Embryonic facial prominence (tissue), 1 donor: ENCODE measurements around the gene DGKI.
A peak's percentile ranks its signal among the peaks of the same experiment; 100 is the strongest.
"Not testable (repeated sequence)": the region's sequence is repeated elsewhere in the genome, so short reads cannot be mapped to it uniquely, and the experiment has no call there.

Experiments used
- DNase-seq: peaks from one replicate; pipeline ENCODE4 v3.0.0-alpha.2; 2016; ENCODE audit errors: extremely low spot score

The DGKI gene

DNA sequence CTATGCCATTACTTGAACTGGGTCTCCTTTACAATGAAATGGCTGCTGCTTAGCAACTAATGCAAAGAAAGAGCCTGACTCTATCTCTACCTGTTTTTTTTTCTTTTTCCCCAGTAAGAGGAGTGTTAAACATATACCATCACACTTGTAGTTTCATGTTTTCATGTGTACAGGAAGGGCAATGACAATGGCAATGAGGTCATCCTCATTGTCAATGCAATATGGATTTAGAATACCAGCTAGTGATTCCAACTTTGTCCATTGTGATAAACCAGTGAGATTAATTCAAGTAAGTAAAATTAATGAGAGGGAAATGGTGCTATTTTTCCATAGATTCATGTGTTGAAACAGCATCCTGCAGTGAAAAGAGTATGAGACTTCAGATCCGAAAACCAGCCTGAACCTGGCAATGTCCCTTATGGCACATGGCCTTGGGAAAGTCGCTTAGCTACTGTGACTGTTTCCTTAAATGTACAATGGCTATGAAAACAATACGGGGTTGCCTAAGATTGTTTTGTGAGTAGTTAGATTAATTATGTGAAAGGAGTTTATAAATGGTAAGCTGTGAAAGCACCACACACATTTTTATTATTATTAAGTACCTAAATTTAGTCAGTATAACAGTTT, 11.2 kb downstream of the DGKI start:
- DNase-seq = no peak

DNA sequence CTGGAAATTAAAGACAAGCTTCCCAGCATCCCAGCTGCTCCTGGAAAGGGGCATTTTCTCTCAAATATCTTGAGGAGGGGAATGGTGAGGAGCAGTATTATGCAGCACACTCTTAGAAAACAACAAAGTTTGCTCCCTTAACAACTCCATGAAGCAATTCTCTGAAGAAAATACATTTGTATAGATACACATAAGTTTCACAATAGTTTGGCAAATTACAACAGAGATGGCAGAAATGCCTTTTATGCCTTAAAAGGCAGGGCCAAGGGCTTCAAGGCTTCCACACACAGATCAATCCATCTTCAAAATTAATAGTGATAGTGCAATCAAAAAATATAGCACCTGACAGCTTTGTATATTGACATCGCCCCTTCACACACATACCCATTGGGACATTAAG, 12.2 kb downstream of the DGKI start:
- no peak for DNase-seq

DNA sequence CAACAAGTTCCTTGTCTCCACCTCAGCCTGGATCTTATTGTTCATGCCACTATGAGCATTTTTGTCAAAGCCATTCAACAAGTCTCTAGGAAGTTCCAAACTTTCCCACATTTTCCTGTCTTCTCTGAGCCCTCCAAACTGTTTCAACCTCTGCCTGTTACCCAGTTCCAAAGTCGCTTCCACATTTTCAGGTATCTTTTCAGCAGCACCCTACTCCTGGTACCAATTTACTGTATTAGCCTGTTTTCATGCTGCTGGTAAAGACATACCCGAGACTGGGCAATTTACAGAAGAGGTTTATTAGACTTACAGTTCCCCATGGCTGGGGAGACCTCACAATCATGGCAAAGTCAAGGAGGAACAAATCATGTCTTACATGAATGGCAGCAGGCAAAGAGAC, 13.8 kb downstream of the DGKI start:
- DNase-seq = not testable (repeated sequence)

DNA sequence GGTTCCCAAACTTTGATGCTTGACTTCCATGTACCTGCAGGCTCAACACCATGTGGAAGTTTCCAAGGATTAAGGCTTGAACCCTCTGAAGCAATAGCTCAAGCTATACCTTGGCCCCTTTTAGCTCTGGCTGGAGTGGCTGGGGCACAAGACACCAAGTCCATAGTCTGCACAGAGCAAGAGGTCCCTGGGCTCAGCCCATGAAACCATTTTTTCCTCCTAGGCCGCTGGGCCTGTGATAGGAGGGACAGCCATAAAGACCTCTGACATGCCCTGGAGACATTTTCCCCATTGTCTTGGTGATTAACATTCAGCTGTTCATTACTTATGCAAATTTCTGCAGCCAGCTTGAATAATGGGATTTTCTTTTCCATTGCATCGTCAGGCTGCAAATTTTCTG, 14.4 kb downstream of the DGKI start:
- no peak for DNase-seq

DNA sequence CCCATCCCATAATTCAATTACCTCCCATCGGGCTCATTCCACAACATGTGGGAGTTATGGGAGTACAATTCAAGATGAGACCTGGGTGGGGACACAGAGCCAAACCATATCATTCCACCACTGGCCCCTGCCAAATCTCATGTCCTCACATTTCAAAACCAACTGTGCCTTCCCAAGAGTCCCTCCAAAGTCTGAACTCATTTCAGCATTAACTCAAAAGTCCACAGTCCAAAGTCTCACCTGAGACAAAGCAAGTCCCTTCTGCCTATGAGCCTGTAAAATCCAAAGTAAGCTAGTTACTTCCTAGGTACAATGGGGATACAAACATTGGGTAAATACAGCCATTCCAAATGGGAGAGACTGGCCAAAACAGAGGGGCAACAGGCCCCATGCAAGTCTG, 15.2 kb downstream of the DGKI start:
- not testable (repeated sequence) for DNase-seq

DNA sequence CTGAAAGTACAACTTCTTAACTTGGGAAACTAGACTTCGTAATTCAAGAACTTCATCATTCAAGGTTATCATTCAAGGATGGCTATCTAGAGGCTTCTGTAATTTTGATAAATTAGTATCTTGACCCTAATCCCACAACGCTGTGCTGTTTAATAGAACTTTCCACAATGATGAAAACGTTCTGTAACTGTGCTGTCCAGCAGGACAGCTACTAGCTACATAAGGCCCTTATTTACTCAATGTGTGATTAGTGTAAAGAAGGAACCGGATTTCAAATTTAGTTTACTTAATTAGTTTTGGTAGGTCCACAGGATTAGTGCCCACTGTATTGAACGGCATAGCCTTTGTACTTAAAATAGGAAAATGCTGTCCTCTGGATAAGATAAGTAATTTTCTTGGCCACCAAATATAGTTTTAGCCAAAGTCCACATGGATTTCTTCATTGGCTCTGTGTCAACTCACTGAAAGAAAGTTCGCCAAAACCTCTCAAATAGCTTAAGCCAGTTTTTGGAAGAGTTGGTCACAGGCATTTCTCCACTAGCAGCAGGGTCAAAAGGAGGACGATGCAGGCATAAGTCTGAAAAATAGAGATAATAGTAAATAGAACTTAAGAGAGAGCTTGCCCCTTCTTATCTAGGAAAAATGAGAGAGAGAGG, 17.3 kb downstream of the DGKI start:
- no peak for DNase-seq

DNA sequence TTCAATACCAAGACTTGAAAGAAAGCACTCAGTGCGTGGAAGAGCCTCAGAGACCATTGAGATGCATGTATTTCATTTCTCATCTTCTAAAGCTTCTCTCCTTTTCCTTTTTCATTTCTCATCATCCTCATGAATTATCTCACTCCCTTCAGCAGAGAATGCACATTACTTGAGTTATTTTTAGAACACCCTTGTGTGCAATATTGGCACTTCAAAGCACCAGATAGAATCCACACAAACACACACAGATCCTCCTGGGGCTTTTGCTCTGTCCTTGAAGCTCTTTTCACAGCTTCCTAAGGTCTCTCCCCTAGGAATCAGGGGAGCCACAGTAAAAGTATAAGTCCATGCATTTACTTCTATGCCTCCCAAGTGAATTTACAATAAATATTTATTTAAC, 18.3 kb downstream of the DGKI start:
- DNase-seq = no peak

DNA sequence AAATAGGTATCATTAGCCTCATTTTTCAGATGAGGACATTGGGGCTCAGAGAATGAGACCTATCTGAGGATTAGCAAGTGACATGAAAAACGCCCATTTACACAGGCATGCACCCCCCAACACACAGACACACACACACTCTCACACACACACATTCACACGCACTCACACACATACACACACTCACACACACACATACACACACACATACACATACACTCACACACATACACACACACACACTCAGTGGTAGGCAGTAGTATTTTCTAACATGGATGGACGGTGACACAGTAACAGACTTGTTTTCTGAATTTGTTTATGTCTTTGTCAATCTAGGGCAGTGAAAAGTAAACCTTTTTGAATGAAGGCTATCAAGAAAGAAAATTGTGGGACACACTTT, 21.3 kb downstream of the DGKI start:
- no peak for DNase-seq

GRCh38 chr7:137820677-137821420, 25.9 kb downstream of the DGKI start:
- DNase-seq = peak; percentile 39

DNA sequence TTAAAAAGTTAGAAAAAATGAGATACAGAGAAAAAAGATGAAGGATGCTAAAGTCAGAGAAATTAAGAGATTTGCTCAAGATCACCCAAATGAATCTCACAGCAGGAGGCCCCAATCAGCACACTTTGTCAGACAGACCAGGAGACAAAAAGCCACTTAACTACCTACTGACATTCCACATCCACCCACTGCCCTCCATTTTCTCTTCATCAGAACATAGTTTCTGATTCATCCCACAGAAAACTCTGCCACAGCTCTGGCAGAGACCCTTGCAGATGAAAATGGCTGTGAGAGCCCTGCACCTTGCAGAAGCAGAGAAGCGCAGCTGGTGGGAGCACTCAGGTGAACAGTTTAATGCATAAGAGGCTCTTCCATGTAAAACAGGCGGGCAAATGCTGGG, 26.6 kb downstream of the DGKI start:
- no peak for DNase-seq

DNA sequence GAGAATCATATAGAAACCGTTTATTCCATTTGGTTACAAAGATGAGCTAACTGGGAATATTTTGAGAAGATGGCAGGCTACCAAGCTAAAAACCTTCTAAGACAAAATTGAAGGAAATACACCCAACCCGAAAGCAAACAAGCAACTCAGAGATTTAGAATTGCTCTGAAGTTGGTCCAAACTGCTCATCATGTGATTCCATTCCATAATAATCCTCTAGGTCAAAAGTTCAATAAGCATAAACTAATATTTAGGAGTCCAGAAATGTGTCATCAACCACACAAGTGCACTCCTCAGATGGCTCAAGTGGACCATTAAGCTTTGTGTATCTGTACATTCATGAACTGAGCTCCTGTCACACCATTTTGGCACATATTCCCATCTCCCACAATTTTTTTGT, 28.7 kb downstream of the DGKI start:
- no peak for DNase-seq

- no peak for DNase-seq
Measured at GRCh38 chr7:137816696-137817320, 30.0 kb downstream of the DGKI start.

DNA sequence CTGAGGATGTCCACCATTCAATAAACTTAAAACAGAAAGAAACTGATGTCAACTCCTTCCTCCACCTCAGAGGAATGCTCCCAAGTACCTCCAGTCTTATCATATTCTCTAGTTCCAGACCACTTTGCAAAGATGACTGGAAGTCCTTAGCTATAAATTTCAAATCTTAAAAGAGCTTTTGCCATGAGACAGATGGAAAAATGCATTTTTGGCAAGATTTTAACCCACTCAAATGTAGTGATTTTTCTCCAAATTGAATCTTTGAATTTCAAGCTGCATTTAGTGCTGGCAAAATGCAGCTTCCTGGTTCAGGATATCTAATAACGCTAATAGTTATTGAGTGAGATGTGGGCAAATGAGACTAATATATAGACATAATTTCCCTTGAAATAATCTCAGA, 33.2 kb downstream of the DGKI start:
- DNase-seq = no peak

DNA sequence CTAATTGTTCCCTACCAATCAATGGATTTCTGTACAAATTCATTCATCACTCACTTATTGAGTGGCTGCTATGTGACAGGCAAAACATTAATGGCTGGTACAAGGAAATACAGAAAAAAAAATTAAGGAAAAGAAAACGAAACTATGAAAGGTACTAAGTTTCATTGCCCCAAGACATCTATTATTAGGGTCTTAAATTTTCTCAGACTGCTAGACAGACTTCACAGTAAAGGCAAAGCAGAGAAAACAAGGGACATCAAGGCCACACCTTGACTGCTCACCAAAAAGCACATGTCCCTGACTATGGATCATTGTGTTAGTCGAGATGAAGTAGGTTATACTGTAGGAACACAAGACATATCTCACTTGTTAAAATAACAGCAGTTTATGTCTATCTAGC, 36.5 kb downstream of the DGKI start:
- no peak for DNase-seq

DNA sequence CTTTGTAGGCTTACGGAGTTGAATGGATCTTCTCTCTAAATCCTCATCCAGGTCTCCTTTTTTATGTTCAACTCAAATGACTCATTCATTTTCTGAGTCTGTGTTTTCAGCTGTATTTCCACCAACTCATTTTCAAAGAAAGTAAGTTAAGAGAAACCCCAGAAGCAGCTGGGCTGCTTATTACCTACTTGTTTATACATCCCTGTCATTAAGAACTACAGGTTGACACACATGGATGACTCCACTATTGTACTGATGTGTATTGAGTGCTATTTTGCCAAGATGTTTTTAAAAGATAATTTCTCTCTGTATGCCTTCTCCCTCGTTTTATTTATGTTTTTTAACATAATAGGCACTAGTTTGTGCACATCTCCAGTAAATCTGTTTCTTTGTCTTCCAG, 41.9 kb downstream of the DGKI start:
- no peak for DNase-seq

- DNase-seq = no peak
Measured at GRCh38 chr7:137801491-137801890, 45.3 kb downstream of the DGKI start.

DNA sequence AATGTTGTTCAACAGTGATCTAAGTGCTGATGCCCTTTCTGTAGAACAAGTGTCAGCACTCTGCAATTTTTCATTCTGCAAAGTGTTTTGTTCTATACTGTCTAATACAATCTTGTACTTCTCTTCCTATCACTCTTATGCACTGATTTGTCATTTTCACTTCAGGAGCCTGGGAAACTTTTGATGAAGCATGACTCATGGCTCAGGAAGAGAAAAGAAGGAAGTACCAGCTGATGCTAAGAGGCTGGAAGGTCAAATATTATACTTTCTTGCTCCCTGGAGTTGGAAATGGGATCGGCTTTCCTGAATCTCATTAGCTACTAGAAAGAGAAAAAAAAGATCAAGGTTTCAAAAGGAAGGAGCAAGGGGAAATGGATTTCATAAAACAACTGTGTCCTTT, 45.8 kb downstream of the DGKI start:
- no peak for DNase-seq

DNA sequence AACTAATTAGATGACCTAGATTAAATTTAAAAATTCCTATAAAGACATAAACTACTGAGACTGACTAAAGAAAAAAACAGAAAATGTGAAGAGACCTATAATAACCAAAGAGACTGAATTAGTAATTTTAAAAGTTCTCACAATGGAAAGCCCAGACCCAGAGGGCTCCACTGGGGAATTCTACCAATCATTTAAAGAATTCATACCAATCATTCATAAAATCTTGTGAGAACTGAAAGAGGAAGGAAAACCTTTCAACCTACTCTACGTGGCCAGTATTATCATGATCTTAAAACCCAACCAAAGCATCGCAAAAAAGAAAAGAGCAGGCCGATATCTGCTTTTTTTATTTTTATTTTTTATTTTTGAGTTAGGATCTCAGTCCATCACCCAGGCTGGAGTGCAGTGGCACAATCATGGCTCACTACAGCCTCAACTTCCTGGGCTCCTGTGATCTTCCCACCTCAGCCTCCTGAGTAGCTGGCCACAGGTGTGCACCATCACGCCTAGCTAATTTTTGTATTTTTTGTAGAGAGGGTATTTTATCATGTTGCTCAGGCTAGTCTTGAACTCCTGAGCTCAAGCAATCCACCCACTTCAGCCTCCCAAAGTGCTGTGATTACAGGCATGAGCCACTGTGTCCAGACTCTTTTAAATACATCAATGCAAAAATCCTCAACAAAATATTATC, 48.6 kb downstream of the DGKI start:
- no peak for DNase-seq

- DNase-seq = no peak
Measured at GRCh38 chr7:137795211-137795610, 51.6 kb downstream of the DGKI start.

GRCh38 chr7:137791930-137792329, 54.8 kb downstream of the DGKI start:
- DNase-seq = no peak

DNA sequence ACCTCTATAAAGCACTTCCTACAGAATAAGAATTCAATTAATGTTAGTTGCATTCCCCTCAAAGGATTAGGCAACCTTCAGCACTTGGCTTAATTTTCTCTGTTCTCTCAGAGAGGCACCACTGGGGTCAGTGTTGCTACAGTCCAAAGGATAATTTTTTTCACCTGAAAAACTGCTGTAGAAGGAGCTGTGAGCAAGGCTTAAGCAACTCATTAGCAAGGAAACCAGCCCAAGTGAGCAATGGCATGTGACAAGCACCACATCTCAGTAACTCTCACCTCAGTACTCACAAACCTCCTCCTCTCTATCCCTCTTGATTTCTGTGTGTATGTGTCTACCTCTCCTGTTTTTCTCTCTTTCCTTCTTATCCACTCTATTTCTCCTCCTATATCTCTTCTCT, 55.9 kb downstream of the DGKI start:
- DNase-seq = no peak

DNA sequence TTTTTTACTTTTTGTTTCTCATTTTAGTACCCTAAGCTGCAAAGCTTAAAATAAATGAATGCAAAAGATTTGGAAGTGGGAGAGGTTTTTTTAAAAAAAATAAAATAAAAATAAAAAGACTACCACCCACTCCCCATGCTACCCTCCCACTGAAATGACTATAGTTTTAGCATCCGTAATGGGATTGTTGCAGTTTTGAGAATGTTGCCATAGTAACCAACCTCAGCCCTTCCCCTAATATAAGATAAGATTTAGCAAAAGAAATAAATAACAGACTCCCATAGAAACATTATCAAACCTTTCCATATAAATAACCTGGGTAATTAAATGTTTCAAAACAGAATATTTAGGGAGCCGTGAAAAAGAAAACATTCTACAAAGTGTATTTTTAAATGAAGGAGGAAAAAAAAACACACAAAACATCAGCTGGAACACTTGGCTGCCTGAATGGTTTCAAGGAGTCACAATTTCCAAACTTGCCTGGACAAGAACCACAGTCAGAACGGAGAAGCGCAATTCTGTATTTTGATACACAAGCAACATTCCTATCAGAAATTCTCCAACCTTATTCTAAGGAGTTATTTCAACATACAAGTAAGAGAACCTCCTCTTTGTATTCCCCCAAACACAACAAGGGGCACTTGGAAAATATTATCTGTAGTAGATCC, 57.4 kb downstream of the DGKI start:
- no peak for DNase-seq
